Measurements from ENCODE around the gene HEPACAM2.

The HEPACAM2 gene

GRCh38 chr7:93171606-93172226 lies 54.6 kb downstream of the HEPACAM2 start:
- no peaks in the 10 kb centered on the region for H4K20me1 ChIP-seq (ENCODE audit: insufficient read depth)
- no peak overlapping the region for H3K4me3 ChIP-seq (IDR thresholded peaks at IDR 0.05; ENCODE audit: insufficient read depth, low read depth, low read length)
- H3K36me3 ChIP-seq (ENCODE audit: insufficient read depth): no peaks in the 10 kb centered on the region
- H3K27ac ChIP-seq: no peak overlapping the region
- H3K27me3 ChIP-seq (ENCODE audit: insufficient read depth, low read depth): no peaks in the 10 kb centered on the region
- no peak overlapping the region for H3K4me2 ChIP-seq
- H3K79me2 ChIP-seq (ENCODE audit: insufficient read depth, low read depth): no peaks in the 10 kb centered on the region
- TF ChIP-seq, protein P1, sequence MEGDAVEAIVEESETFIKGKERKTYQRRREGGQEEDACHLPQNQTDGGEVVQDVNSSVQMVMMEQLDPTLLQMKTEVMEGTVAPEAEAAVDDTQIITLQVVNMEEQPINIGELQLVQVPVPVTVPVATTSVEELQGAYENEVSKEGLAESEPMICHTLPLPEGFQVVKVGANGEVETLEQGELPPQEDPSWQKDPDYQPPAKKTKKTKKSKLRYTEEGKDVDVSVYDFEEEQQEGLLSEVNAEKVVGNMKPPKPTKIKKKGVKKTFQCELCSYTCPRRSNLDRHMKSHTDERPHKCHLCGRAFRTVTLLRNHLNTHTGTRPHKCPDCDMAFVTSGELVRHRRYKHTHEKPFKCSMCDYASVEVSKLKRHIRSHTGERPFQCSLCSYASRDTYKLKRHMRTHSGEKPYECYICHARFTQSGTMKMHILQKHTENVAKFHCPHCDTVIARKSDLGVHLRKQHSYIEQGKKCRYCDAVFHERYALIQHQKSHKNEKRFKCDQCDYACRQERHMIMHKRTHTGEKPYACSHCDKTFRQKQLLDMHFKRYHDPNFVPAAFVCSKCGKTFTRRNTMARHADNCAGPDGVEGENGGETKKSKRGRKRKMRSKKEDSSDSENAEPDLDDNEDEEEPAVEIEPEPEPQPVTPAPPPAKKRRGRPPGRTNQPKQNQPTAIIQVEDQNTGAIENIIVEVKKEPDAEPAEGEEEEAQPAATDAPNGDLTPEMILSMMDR (conservative IDR thresholded peaks at IDR 0.05; ENCODE audit: low read depth, low read length): no peak
- no peak overlapping the region for H2AFZ ChIP-seq (ENCODE audit: low read depth)
- peaks cover 11% of the 10 kb centered on the region for H3K4me1 ChIP-seq (ENCODE audit: low read depth, poor library complexity, severe bottlenecking)
- H3K9ac ChIP-seq: no peak overlapping the region

DNA sequence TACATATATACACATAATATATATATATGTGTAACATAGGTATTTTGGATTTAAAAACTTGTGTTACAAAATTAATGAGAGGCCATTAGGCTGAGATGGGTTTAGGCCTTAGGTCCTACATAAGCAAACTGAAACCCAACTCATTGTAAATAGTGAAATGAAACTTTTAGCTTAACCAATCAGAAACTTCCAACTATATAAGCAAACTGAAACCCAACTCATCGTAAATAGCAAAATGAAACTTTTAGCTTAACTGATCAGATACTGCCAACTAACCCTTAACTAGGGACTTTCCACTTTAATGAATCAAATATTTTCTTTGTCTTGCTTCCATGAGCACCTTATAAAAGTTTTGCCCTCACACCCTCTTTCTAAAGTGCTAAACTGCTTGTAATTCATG lies 60.8 kb downstream of the HEPACAM2 start:
- H3K4me1 ChIP-seq (ENCODE audit: low read depth, poor library complexity, severe bottlenecking): peaks cover 72% of the 10 kb centered on the region
- peak overlapping the region; percentile 74 for H3K9ac ChIP-seq
- H3K4me2 ChIP-seq: peak overlapping the region; percentile 81
- no peaks in the 10 kb centered on the region for H4K20me1 ChIP-seq (ENCODE audit: insufficient read depth)
- H3K79me2 ChIP-seq (ENCODE audit: insufficient read depth, low read depth): no peaks in the 10 kb centered on the region
- H3K27me3 ChIP-seq (ENCODE audit: insufficient read depth, low read depth): no peaks in the 10 kb centered on the region
- no peak overlapping the region for H3K4me3 ChIP-seq (IDR thresholded peaks at IDR 0.05; ENCODE audit: insufficient read depth, low read depth, low read length)
- H3K27ac ChIP-seq: peak overlapping the region; percentile 97
- H3K36me3 ChIP-seq (ENCODE audit: insufficient read depth): no peaks in the 10 kb centered on the region
- TF ChIP-seq, protein P1 (conservative IDR thresholded peaks at IDR 0.05; ENCODE audit: low read depth, low read length): no peak
- H2AFZ ChIP-seq (ENCODE audit: low read depth): no peak overlapping the region; the same call in 1 of the 2 replicates

- H3K36me3 ChIP-seq (ENCODE audit: insufficient read depth): no peaks in the 10 kb centered on the region
- no peak overlapping the region for H3K4me3 ChIP-seq (IDR thresholded peaks at IDR 0.05; ENCODE audit: insufficient read depth, low read depth, low read length)
- H3K79me2 ChIP-seq (ENCODE audit: insufficient read depth, low read depth): no peaks in the 10 kb centered on the region
- peak overlapping the region; percentile 81 for H3K4me2 ChIP-seq
- H3K4me1 ChIP-seq (ENCODE audit: low read depth, poor library complexity, severe bottlenecking): peaks cover 79% of the 10 kb centered on the region
- TF ChIP-seq, protein P1 (conservative IDR thresholded peaks at IDR 0.05; ENCODE audit: low read depth, low read length): no peak
- no peaks in the 10 kb centered on the region for H3K27me3 ChIP-seq (ENCODE audit: insufficient read depth, low read depth)
- H4K20me1 ChIP-seq (ENCODE audit: insufficient read depth): no peaks in the 10 kb centered on the region
- peak overlapping the region; percentile 74; the same call in 1 of the 2 replicates for H3K9ac ChIP-seq
- peak overlapping the region; percentile 97 for H3K27ac ChIP-seq
- peak overlapping the region; percentile 1; the same call in 1 of the 2 replicates for H2AFZ ChIP-seq (ENCODE audit: low read depth)
These were observed 61.5 kb downstream of the HEPACAM2 start for GRCh38 chr7:93164766-93165165.

GRCh38 chr7:93161181-93161762 lies 65.0 kb downstream of the HEPACAM2 start:
- Histone ChIP-seq H3K27me3 (ENCODE audit: insufficient read depth, low read depth) (no peaks in the 10 kb centered on the region), H3K4me3 (IDR thresholded peaks at IDR 0.05; ENCODE audit: insufficient read depth, low read depth, low read length) (no peak overlapping the region), H3K36me3 (ENCODE audit: insufficient read depth) (no peaks in the 10 kb centered on the region), H3K27ac (peak overlapping the region; percentile 12; the same call in 1 of the 2 replicates), H3K4me2 (peak overlapping the region; percentile 58; the same call in 1 of the 2 replicates), H2AFZ (ENCODE audit: low read depth) (peak overlapping the region; percentile 7; the same call in 1 of the 2 replicates), H3K4me1 (ENCODE audit: low read depth, poor library complexity, severe bottlenecking) (peaks cover 92% of the 10 kb centered on the region), H3K9ac (no peak overlapping the region), H4K20me1 (ENCODE audit: insufficient read depth) (no peaks in the 10 kb centered on the region), H3K79me2 (ENCODE audit: insufficient read depth, low read depth) (no peaks in the 10 kb centered on the region)
- TF ChIP-seq, protein P1 (conservative IDR thresholded peaks at IDR 0.05; ENCODE audit: low read depth, low read length): no peak
